Neural progenitor cell (in vitro differentiated cells): Measurements from ENCODE around the gene PPP2R2B. TPM values are rescaled to one million over a fixed set of nuclear protein-coding genes. Genes with fewer than 3 reads are reported as not detected.

Experiments used
- DNase-seq: peaks from one replicate; pipeline ENCODE4 v3.0.0-alpha.2; 2016; ENCODE audit warnings: low spot score
- H2AFZ ChIP-seq: fragments of 200-600 bp; sonication (generic); replicated peaks from 2 replicates; pipeline ENCODE4 v1.6.1; 2016; ENCODE audit warnings: antibody characterized with exemption
- H3F3A ChIP-seq: fragments of 200-600 bp; sonication (generic); 2 replicates; pipeline ENCODE4 v1.6.1; 2016; ENCODE audit warnings: antibody characterized with exemption, low read depth
- H3K27ac ChIP-seq: fragments of 200-600 bp; sonication (generic); 2 replicates; pipeline ENCODE4 v1.5.1; 2016; ENCODE audit warnings: mild to moderate bottlenecking
- H3K27me3 ChIP-seq: fragments of 200-600 bp; sonication (generic); 2 replicates; pipeline ENCODE4 v1.6.1; 2016; ENCODE audit warnings: mild to moderate bottlenecking, moderate library complexity
- H3K36me3 ChIP-seq: fragments of 200-600 bp; sonication (generic); 2 replicates; pipeline ENCODE4 v1.5.1; 2016
- H3K4me1 ChIP-seq: fragments of 200-600 bp; sonication (generic); 2 replicates; pipeline ENCODE4 v1.6.1; 2016; ENCODE audit warnings: mixed run types
- H3K4me2 ChIP-seq: fragments of 200-600 bp; sonication (generic); 2 replicates; pipeline ENCODE4 v1.6.1; 2016
- H3K4me3 ChIP-seq: fragments of 200-600 bp; sonication (generic); 2 replicates; pipeline ENCODE4 v1.5.1; 2016
- H3K79me2 ChIP-seq: fragments of 200-600 bp; sonication (generic); 2 replicates; pipeline ENCODE4 v1.6.1; 2016; ENCODE audit warnings: low read depth
- H3K9ac ChIP-seq: fragments of 200-600 bp; sonication (generic); 2 replicates; pipeline ENCODE4 v1.6.1; 2016
- H3K9me3 ChIP-seq: fragments of 200-600 bp; sonication (generic); 2 replicates; pipeline ENCODE4 v1.5.1; 2016; ENCODE audit warnings: low read depth
- H4K20me1 ChIP-seq: fragments of 200-600 bp; sonication (generic); 2 replicates; pipeline ENCODE4 v1.6.1; 2016; ENCODE audit warnings: low read depth
- H3K27ac Mint-ChIP-seq: 3 replicates; pipeline ENCODE4 v1.8.0; 2021; ENCODE audit warnings: mixed read lengths
- H3K27me3 Mint-ChIP-seq: 2 replicates; pipeline ENCODE4 v1.8.0; 2022; ENCODE audit warnings: low read depth, mild to moderate bottlenecking, inconsistent platforms, moderate library complexity, mixed read lengths; ENCODE audit not compliant: insufficient read depth
- H3K36me3 Mint-ChIP-seq: 3 replicates; pipeline ENCODE4 v1.8.0; 2021; ENCODE audit warnings: mixed read lengths
- H3K4me1 Mint-ChIP-seq: 3 replicates; pipeline ENCODE4 v1.8.0; 2021; ENCODE audit warnings: mixed read lengths
- H3K4me3 Mint-ChIP-seq: 3 replicates; pipeline ENCODE4 v1.8.0; 2021; ENCODE audit warnings: mild to moderate bottlenecking, moderate library complexity, mixed read lengths
- H3K9me3 Mint-ChIP-seq: 3 replicates; pipeline ENCODE4 v1.8.0; 2020; ENCODE audit warnings: mixed read lengths
- CTCF ChIP-seq: fragments of 200-600 bp; sonication (generic); IDR thresholded peaks from 2 replicates; pipeline ENCODE4 v1.5.1; 2017; ENCODE audit warnings: antibody characterized with exemption, mild to moderate bottlenecking
- EZH2 ChIP-seq: fragments of 200-600 bp; sonication (generic); IDR thresholded peaks from 2 replicates; pipeline ENCODE4 v1.6.1; 2017; ENCODE audit warnings: antibody characterized with exemption, mild to moderate bottlenecking, moderate library complexity
- EZH2phosphoT487 ChIP-seq: fragments of 200-600 bp; sonication (generic); IDR thresholded peaks from 2 replicates; pipeline ENCODE4 v1.6.1; 2017; ENCODE audit warnings: antibody characterized with exemption
- total RNA-seq: library from RNA; depleted of rRNA; stranded (reverse); fragments of >200 nt; gene quantifications from 2 replicates; pipeline ENCODE4 v1.2.3, GENCODE V29; 2015; ENCODE audit warnings: low replicate concordance

Gene PPP2R2B
- total RNA-seq, 1 donor from 2014 or later: 26.6 TPM

GRCh38 chr5:146778795-146779194, 99.8 kb downstream of the PPP2R2B start:
- Histone ChIP-seq H3F3A (peaks cover 5% of the 10 kb centered on the region), H3K27ac (no peak overlapping the region), H3K9ac (no peak overlapping the region), H3K9me3 (peaks cover 12% of the 10 kb centered on the region), H2AFZ (peak overlapping the region; percentile 74), H3K27me3 (no peaks in the 10 kb centered on the region), H3K4me3 (no peak overlapping the region), H3K4me1 (peaks cover 27% of the 10 kb centered on the region), H3K79me2 (no peaks in the 10 kb centered on the region), H3K36me3 (peaks cover 6% of the 10 kb centered on the region), H3K4me2 (no peak overlapping the region), H4K20me1 (no peaks in the 10 kb centered on the region)
- H3K9me3 Mint-ChIP-seq: peaks cover 2% of the 10 kb centered on the region
- TF ChIP-seq CTCF (no peak), EZH2 (no peak), EZH2phosphoT487 (no peak)
- H3K4me1 Mint-ChIP-seq: peaks cover 9% of the 10 kb centered on the region
- no peak overlapping the region for H3K4me3 Mint-ChIP-seq
- H3K27ac Mint-ChIP-seq: no peak overlapping the region
- H3K27me3 Mint-ChIP-seq: peaks cover 2% of the 10 kb centered on the region
- DNase-seq: no peak
- no peaks in the 10 kb centered on the region for H3K36me3 Mint-ChIP-seq

- Histone ChIP-seq H3K27ac (no peak overlapping the region), H3K9ac (no peak overlapping the region), H3K4me2 (no peak overlapping the region), H2AFZ (no peak overlapping the region), H4K20me1 (no peaks in the 10 kb centered on the region), H3F3A (peaks cover 5% of the 10 kb centered on the region), H3K79me2 (no peaks in the 10 kb centered on the region), H3K4me1 (peaks cover 32% of the 10 kb centered on the region), H3K9me3 (peaks cover 12% of the 10 kb centered on the region), H3K36me3 (peaks cover 6% of the 10 kb centered on the region), H3K27me3 (no peaks in the 10 kb centered on the region), H3K4me3 (no peak overlapping the region)
- H3K36me3 Mint-ChIP-seq: no peaks in the 10 kb centered on the region
- no peak for DNase-seq
- no peak overlapping the region for H3K4me3 Mint-ChIP-seq
- no peak overlapping the region for H3K27ac Mint-ChIP-seq
- TF ChIP-seq EZH2: no peak
- no peak for TF ChIP-seq CTCF
- TF ChIP-seq EZH2phosphoT487: no peak
- peaks cover 2% of the 10 kb centered on the region for H3K27me3 Mint-ChIP-seq
- peaks cover 12% of the 10 kb centered on the region for H3K4me1 Mint-ChIP-seq
- peaks cover 2% of the 10 kb centered on the region for H3K9me3 Mint-ChIP-seq
Measured at GRCh38 chr5:146778261-146778660, 100.3 kb downstream of the PPP2R2B start.

- Histone ChIP-seq H4K20me1 (no peaks in the 10 kb centered on the region), H3K27me3 (no peaks in the 10 kb centered on the region), H3K27ac (no peak overlapping the region), H3K4me3 (no peak overlapping the region), H2AFZ (no peak overlapping the region), H3K79me2 (no peaks in the 10 kb centered on the region), H3K9me3 (peaks cover 12% of the 10 kb centered on the region), H3F3A (no peaks in the 10 kb centered on the region), H3K9ac (no peak overlapping the region), H3K36me3 (peaks cover 6% of the 10 kb centered on the region), H3K4me1 (peaks cover 22% of the 10 kb centered on the region), H3K4me2 (no peak overlapping the region)
- Mint-ChIP-seq H3K36me3 (no peaks in the 10 kb centered on the region), H3K27me3 (no peaks in the 10 kb centered on the region), H3K9me3 (peaks cover 2% of the 10 kb centered on the region), H3K4me1 (peaks cover 11% of the 10 kb centered on the region), H3K27ac (no peak overlapping the region), H3K4me3 (no peak overlapping the region)
- no peak for TF ChIP-seq CTCF
- TF ChIP-seq EZH2phosphoT487: no peak
- TF ChIP-seq EZH2: no peak
- no peak for DNase-seq
Measured at GRCh38 chr5:146772881-146773466, 105.6 kb downstream of the PPP2R2B start.
